Measurements from ENCODE around the gene ZNF831.

ZNF831 gene

DNA sequence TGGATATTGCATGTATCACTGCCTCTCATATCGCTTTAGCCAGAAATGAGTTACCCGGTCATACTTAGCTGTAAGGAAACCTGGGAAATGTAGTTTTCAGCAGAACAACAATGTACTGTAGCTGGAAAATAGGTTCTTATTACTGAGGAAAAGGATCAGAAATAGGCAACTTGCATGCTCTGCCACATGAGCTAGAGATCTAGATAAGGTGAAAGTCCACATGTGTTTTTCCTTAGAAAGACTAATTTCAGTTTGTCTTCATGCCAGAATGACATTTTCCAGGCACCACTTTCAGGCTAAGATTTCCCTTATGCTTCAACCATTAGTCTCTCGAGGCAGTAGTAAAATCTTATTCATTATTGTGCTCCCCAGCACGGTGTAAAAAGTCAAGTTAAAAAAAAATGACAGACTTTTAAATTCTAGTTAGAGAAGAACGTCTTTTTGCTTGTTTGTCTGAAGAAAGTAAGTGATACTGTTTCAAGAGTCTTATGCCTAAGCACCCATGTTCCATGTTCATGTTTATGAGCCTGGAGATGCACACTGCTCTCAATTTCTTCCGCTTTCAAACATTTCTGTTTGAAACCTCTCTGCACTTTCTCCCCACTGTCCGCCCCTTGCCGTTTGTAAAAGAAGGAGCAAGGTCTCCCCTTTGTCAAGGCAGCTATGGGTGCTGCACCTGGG lies 67.6 kb downstream of the ZNF831 start:
- H3K4me3 ChIP-seq (ENCODE audit: low read length): no peak overlapping the region
- TF ChIP-seq, protein P1, sequence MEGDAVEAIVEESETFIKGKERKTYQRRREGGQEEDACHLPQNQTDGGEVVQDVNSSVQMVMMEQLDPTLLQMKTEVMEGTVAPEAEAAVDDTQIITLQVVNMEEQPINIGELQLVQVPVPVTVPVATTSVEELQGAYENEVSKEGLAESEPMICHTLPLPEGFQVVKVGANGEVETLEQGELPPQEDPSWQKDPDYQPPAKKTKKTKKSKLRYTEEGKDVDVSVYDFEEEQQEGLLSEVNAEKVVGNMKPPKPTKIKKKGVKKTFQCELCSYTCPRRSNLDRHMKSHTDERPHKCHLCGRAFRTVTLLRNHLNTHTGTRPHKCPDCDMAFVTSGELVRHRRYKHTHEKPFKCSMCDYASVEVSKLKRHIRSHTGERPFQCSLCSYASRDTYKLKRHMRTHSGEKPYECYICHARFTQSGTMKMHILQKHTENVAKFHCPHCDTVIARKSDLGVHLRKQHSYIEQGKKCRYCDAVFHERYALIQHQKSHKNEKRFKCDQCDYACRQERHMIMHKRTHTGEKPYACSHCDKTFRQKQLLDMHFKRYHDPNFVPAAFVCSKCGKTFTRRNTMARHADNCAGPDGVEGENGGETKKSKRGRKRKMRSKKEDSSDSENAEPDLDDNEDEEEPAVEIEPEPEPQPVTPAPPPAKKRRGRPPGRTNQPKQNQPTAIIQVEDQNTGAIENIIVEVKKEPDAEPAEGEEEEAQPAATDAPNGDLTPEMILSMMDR (conservative IDR thresholded peaks at IDR 0.05; ENCODE audit: low read depth, low read length): no peak
- no peak for DNase-seq (ENCODE audit: low read depth)

DNA sequence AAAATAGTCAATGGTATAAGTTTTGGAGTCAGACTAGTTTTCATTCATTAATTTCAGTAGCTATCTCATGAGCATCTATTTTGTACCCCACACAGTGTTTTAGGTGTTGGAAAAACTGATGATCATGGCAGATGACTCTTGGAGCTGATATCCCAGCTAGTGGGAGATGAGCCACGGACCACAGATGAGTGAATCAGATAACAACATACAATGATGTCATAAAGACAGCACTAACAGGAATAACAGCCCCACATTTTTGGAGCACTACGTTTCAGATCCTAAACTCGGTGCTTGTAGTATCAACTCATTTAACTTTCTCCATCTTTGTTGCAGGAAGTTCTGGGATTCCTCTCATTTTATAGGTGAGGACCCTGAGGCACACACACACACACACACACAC lies 69.0 kb downstream of the ZNF831 start:
- DNase-seq (ENCODE audit: low read depth): no peak
- TF ChIP-seq, protein P1 (conservative IDR thresholded peaks at IDR 0.05; ENCODE audit: low read depth, low read length): no peak
- no peak overlapping the region for H3K4me3 ChIP-seq (ENCODE audit: low read length)

DNA sequence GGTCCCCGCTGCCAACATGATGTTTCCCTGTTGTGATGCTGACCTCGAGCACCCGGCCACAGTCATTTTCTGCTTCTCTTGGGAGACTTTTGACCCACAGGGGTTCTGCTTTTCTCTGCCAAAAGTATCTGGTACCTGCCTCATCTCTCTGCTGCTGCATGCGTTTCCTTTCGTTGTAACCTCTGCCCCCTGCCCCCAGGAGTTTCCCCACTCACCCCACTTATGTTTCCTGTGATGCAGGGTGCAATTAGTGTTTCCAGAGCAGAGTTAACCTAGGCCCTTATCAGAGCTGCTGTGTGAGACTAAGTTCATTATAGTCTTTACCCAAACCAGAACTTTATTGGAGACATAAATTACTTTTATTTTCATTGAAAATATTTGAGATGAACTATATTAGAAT lies 71.6 kb downstream of the ZNF831 start:
- TF ChIP-seq, protein P1 (conservative IDR thresholded peaks at IDR 0.05; ENCODE audit: low read depth, low read length): no peak

DNA sequence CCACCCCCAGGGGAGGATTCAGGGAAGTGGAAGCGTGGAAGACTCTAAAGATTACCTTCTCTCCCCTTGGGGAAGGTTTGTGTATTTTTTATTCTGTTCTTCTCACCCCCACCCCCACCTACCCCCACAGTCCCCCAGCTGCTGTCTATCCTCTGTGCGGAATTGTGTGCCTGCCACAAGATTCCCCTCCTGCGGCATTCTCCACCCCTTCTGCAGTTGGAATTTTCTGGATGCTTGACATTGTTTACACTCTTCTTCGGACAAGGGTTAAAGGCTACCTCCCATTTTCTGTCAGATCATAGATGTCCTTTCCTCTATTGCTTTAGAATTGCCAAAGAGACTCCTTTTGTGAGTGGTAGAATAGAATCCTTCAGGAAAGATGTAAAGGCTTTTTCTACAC lies 76.4 kb downstream of the ZNF831 start:
- TF ChIP-seq, protein P1 (conservative IDR thresholded peaks at IDR 0.05; ENCODE audit: low read depth, low read length): no peak
- no peak overlapping the region for H3K4me3 ChIP-seq (ENCODE audit: low read length)
- no peak for DNase-seq (ENCODE audit: low read depth)

More for the DNA sequence above, 71.6 kb downstream of the ZNF831 start:
- DNase-seq (ENCODE audit: low read depth): no peak
- H3K4me3 ChIP-seq (ENCODE audit: low read length): no peak overlapping the region

DNA sequence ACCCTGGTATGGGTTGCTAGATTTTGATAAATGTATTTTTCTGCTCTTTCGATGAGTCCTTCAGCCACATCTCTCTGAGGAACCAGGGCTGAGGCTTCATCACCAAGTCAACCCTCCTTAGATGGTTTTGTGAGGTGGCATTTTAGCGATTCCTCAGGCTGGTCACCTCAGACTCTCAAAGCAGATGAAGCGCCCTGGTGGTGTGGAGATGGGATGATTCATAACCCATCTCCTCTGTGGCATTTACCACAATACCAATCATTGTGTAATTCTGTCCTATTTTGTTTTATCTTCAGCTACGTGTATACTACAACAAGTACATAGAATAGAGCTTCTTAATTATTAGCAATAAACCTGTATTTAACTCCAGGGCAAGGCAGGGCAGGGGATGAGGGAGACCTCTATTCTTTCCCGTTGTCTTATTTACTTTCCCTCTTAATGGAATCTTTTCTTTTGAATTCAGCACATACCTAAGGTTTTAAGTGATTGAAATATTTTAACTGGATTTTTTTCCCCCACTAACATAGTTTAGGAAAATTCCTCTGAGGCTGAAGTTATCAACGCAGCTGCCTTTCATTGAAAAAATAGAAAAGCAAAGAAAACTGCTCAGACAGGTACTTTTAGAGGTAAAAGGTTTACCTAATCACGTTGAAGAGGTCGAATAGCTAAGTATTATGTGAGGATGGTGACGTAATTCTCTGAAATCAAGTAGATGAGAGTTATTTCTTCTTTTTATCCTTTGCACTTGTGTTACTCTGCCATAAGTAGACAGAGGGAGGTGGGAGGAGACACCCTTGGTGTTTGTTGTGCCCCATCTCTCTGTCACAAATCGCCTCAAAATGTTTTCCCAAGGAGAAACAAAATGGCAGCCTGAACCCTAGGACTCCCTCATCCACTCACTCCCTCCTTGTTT lies 79.3 kb downstream of the ZNF831 start:
- no peak overlapping the region for H3K4me3 ChIP-seq (ENCODE audit: low read length)
- TF ChIP-seq, protein P1 (conservative IDR thresholded peaks at IDR 0.05; ENCODE audit: low read depth, low read length): no peak
- no peak for DNase-seq (ENCODE audit: low read depth)

DNA sequence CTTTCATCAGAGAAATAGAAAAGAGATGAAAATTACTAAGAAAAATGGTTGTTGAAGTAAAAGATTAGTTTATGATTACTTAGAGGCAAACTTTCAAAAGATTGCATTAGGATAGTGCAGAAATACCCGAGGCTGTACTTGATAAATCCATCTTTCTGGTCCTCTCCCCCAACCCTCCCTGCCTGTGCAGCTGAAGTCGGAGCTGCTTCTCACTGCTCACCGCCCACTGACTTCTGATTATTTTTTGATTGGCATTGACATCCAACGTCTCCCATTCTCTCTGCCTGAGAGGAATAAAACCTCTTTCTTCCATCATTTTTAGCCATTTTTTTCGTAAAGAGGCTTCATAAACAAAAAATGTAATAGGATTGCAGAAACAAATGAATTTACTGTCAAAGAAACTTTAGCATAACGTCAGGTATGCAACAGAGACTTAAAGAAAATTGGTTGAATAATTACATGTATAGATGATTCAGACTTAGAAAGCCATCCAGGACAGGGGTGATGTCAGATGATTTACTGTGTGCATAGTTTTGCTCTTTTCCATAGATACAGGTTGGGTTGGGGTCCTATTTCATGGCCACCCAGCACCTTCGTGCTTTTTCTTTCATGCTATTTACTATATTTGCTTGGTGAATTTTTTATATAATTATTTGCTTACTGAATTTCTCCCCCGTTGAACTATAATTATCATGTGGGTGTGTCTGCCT lies 83.2 kb downstream of the ZNF831 start:
- H3K4me3 ChIP-seq (ENCODE audit: low read length): no peak overlapping the region
- no peak for DNase-seq (ENCODE audit: low read depth)
- TF ChIP-seq, protein P1 (conservative IDR thresholded peaks at IDR 0.05; ENCODE audit: low read depth, low read length): no peak

All from retinal pigment epithelial cell (primary cell).